ENCODE measurements around the gene CCDC149. TPM values are rescaled to one million over a fixed set of nuclear protein-coding genes. Genes with fewer than 3 reads are reported as not detected.

Gene CCDC149
- total and polyA plus RNA-seq, 2 donors (not counting 3 experiments of a cell fraction or from before 2014, with no cell fraction given): 7.8 to 11.3 TPM

DNA sequence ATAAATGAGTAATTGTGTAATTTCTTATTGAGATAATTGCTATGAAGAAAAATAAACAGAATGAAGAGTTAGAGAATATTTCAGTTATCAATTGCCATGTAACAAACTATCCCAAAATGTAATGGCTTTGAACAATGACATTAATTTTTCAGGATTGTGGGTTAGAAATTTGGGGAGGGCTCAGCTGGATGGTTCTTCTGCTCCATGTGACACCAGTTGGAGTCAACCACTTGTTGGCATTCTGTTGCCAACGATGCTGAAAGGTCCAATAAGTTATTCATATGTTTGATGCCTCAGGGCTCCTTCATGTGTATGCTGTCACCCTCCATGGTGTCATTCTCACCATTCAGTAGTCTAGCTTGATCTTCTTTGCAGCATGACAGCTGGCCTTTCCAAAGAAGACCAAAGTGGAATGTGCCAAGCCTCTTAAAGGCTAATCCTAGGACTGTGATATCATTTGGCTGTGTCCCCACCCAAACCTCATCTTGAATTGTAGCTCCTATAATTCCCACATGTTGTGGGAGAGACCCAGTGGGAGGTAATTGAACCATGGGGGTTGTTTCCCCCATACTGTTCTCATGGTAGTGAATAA, 20.9 kb upstream of the CCDC149 start:
- H3K27me3 ChIP-seq (ENCODE audit: control insufficient read depth in 2 of 2, insufficient read depth in 2 of 2, low read length in 2 of 2): no peaks in the 10 kb centered on the region
- no peaks in the 10 kb centered on the region for H3K36me3 ChIP-seq (ENCODE audit: control insufficient read depth in 2 of 2, extremely low read depth in 1 of 2, insufficient read depth in 2 of 2, low read length in 2 of 2)
- no peaks in the 10 kb centered on the region for H4K20me1 ChIP-seq (replicated peaks; ENCODE audit: control insufficient read depth, extremely low read depth, insufficient read depth, low read length)
- POLR2A ChIA-PET: no interaction called here
- H3K9me1 ChIP-seq (replicated peaks; ENCODE audit: control insufficient read depth, extremely low read depth, insufficient read depth, low read length): no peaks in the 10 kb centered on the region
- H3K4me1 ChIP-seq (ENCODE audit: control insufficient read depth, extremely low read depth, insufficient read depth, low read length): no peaks in the 10 kb centered on the region
- H3K4me2 ChIP-seq (ENCODE audit: insufficient read depth, low read length): no peak overlapping the region
- BruUV-seq (replicated peaks): no TSS peak
- CTCF ChIA-PET: no interaction called here
- intact Hi-C loops (cut with micrococcal nuclease): no loop called here
- FAIRE-seq (no peak), DNase-seq (ENCODE audit: low read depth, low spot score) (no peak)
- H3K4me3 ChIP-seq (replicated peaks in 1 of 3; ENCODE audit: insufficient read depth in 1 of 3, low read depth in 1 of 3, low read length in 3 of 3): no peak overlapping the region
- TF ChIP-seq POLR2A (IDR thresholded peaks at IDR 0.05; ENCODE audit: low read depth, low read length) (no peak), JUN (IDR thresholded peaks at IDR 0.05; ENCODE audit: borderline replicate concordance, insufficient read depth, insufficient read length, low read depth) (no peak), FOS (IDR thresholded peaks at IDR 0.05; ENCODE audit: borderline replicate concordance, insufficient read depth, low read length) (no peak), GATA2 (IDR thresholded peaks at IDR 0.05; ENCODE audit: insufficient read depth, insufficient read length, low read depth, low read length) (no peak), POLR2AphosphoS5 (IDR thresholded peaks at IDR 0.05; ENCODE audit: insufficient read depth, low read depth, low read length) (no peak)
- TF ChIP-seq, protein P1, sequence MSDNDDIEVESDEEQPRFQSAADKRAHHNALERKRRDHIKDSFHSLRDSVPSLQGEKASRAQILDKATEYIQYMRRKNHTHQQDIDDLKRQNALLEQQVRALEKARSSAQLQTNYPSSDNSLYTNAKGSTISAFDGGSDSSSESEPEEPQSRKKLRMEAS (IDR thresholded peaks at IDR 0.05; ENCODE audit: insufficient read depth, insufficient read length): no peak
- TF ChIP-seq, protein P2, sequence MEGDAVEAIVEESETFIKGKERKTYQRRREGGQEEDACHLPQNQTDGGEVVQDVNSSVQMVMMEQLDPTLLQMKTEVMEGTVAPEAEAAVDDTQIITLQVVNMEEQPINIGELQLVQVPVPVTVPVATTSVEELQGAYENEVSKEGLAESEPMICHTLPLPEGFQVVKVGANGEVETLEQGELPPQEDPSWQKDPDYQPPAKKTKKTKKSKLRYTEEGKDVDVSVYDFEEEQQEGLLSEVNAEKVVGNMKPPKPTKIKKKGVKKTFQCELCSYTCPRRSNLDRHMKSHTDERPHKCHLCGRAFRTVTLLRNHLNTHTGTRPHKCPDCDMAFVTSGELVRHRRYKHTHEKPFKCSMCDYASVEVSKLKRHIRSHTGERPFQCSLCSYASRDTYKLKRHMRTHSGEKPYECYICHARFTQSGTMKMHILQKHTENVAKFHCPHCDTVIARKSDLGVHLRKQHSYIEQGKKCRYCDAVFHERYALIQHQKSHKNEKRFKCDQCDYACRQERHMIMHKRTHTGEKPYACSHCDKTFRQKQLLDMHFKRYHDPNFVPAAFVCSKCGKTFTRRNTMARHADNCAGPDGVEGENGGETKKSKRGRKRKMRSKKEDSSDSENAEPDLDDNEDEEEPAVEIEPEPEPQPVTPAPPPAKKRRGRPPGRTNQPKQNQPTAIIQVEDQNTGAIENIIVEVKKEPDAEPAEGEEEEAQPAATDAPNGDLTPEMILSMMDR (IDR thresholded peaks at IDR 0.05; ENCODE audit: extremely low read depth in 1 of 2, insufficient read depth in 1 of 2, low read depth in 1 of 2, low read length in 2 of 2): no peak
- H3K79me2 ChIP-seq (ENCODE audit: control insufficient read depth, insufficient read depth, low read length): no peaks in the 10 kb centered on the region
- no peak overlapping the region for H2AFZ ChIP-seq (ENCODE audit: low read depth, low read length)
- H3K27ac ChIP-seq (ENCODE audit: insufficient read depth, low read depth, low read length): no peak overlapping the region
- no peaks in the 10 kb centered on the region for H3K9me3 ChIP-seq (replicated peaks; ENCODE audit: control insufficient read depth, insufficient read depth, low read length)
- dilution Hi-C loops (cut with MboI; ENCODE audit: extremely low pct_ligation_motif_present, low sequenced_read_pairs): no loop called here
- no peak overlapping the region for H3K9ac ChIP-seq (replicated peaks; ENCODE audit: extremely low read depth, insufficient read depth, low read length)

Data from endothelial cell of umbilical vein (primary cell).